Measurements from ENCODE around the gene MTARC2. TPM values are rescaled to one million over a fixed set of nuclear protein-coding genes. Genes with fewer than 3 reads are reported as not detected.

Gene MTARC2
- total and polyA plus RNA-seq, 2 of the 4 experiments (the other 2 are of a cell fraction), result 0.36 to 2.6 TPM

- H2AFZ ChIP-seq (replicated peaks; ENCODE audit: low read length, poor library complexity), result no peak overlapping the region
- no peaks in the 10 kb centered on the region for H3K36me3 ChIP-seq (ENCODE audit: control insufficient read depth, insufficient read depth, low read length)
- no peaks in the 10 kb centered on the region for H3K9me3 ChIP-seq (ENCODE audit: control insufficient read depth, insufficient read depth, low read length)
- no peaks in the 10 kb centered on the region for H3K4me1 ChIP-seq (ENCODE audit: control insufficient read depth, insufficient read depth, low read length)
- H3K9me1 ChIP-seq (ENCODE audit: insufficient read depth, low read length), result no peaks in the 10 kb centered on the region
- H4K8ac ChIP-seq (ENCODE audit: low read depth in 2 of 2, low read length in 2 of 2), result no peak overlapping the region
- no peak overlapping the region for H2AK5ac ChIP-seq (ENCODE audit: low read depth, low read length)
- no peak overlapping the region for H2AK9ac ChIP-seq (replicated peaks; ENCODE audit: low read depth, low read length, poor library complexity)
- H2BK120ac ChIP-seq (ENCODE audit: low read depth, low read length), result no peak overlapping the region
- H4K5ac ChIP-seq (ENCODE audit: low read depth, low read length), result no peak overlapping the region
- H3K18ac ChIP-seq (ENCODE audit: low read depth, low read length), result no peak overlapping the region
- no peak overlapping the region for H3K14ac ChIP-seq (replicated peaks; ENCODE audit: low read depth, low read length)
- in situ Hi-C loops (cut with MboI; ENCODE audit: low sequenced_read_pairs) (no loop called here), dilution Hi-C loops (cut with HindIII; ENCODE audit: low sequenced_read_pairs, unreplicated experiment) (no loop called here), intact Hi-C loops (cut with micrococcal nuclease) (no loop called here)
- no TSS peak for BruUV-seq (replicated peaks)
- TF ChIP-seq MAFK (IDR thresholded peaks at IDR 0.05; ENCODE audit: low read depth, low read length) (no peak), CEBPB (IDR thresholded peaks at IDR 0.05; ENCODE audit: low read depth, low read length) (no peak), RCOR1 (IDR thresholded peaks at IDR 0.05; ENCODE audit: insufficient replicate concordance, low read length) (no peak), USF2 (IDR thresholded peaks at IDR 0.05; ENCODE audit: low read depth, low read length) (no peak), RFX5 (IDR thresholded peaks at IDR 0.05; ENCODE audit: low read depth, low read length) (no peak), ELK1 (IDR thresholded peaks at IDR 0.05; ENCODE audit: borderline replicate concordance, low read depth, low read length) (no peak), POLR2A (IDR thresholded peaks at IDR 0.05; ENCODE audit: low read depth, low read length) (no peak)
- H3K4me3 ChIP-seq (ENCODE audit: insufficient read depth, low read depth, low read length), result no peak overlapping the region
- no CpG with 5 or more reads among the region's 3 CpGs for WGBS, 2 experiments (ENCODE audit: extremely low coverage in 2 of 2, insufficient read length in 1 of 2)
- H3K27ac ChIP-seq (ENCODE audit: insufficient read depth, low read length), result no peak overlapping the region
- no peaks in the 10 kb centered on the region for H4K20me1 ChIP-seq (ENCODE audit: insufficient read depth, low read length)
- H2BK20ac ChIP-seq (ENCODE audit: low read depth, low read length), result no peak overlapping the region
- no peak overlapping the region for H3K56ac ChIP-seq (ENCODE audit: extremely low read depth, insufficient read depth, low read length)
- H3K27me3 ChIP-seq (ENCODE audit: control insufficient read depth, insufficient read depth, low read length), result no peaks in the 10 kb centered on the region; the same call in 1 of the 2 replicates
- no peak overlapping the region for H3K9ac ChIP-seq (ENCODE audit: low read depth, low read length)
- no peak overlapping the region for H3K23ac ChIP-seq (ENCODE audit: low read depth, low read length)
- H3K79me1 ChIP-seq (ENCODE audit: low read depth in 1 of 2, low read length in 2 of 2), result no peaks in the 10 kb centered on the region
- H2BK5ac ChIP-seq (ENCODE audit: low read depth, low read length, poor library complexity, severe bottlenecking), result no peak overlapping the region
- H2BK15ac ChIP-seq (ENCODE audit: low read depth, low read length), result no peak overlapping the region
- no peak overlapping the region for H4K91ac ChIP-seq (ENCODE audit: insufficient read depth, low read depth, low read length)
- DNase-seq (no peak), ATAC-seq (ENCODE audit: low read depth) (no peak)
- no peak overlapping the region for H3K4me2 ChIP-seq (ENCODE audit: low read depth, low read length)
- POLR2A ChIA-PET (ENCODE audit: unreplicated experiment), result no interaction called here
- H3K4ac ChIP-seq (ENCODE audit: low read depth, low read length), result no peak overlapping the region
- CTCF ChIA-PET, result interaction anchor here (0.8 kb wide), 1 partner anchor 12 kb away, joined by 3 read pairs; no protein-coding TSS in a partner anchor
Observed at GRCh38 chr1:220783453-220783852, 35.3 kb downstream of the MTARC2 start.
